Liver (tissue), 9 donors: ENCODE data around the gene KLHDC3. TPM values are rescaled to one million over a fixed set of nuclear protein-coding genes. Genes with fewer than 3 reads are reported as not detected.
"Not testable (repeated sequence)": the region's sequence is repeated elsewhere in the genome, so short reads cannot be mapped to it uniquely, and the experiment has no call there.

Experiments
- DNase-seq: peaks from one replicate; pipeline ENCODE4 v3.0.0-alpha.2; 2017; ENCODE audit warnings: low spot score
- H3K27ac ChIP-seq, 2 donors: one replicate each; pipeline ENCODE4 v1.7.0; 2013; ENCODE audit warnings: inconsistent platforms in 2 of 2, low read length in 2 of 2, control low read depth in 1 of 2, low read depth in 1 of 2, mild to moderate bottlenecking in 1 of 2
- H3K27me3 ChIP-seq, 4 donors: one replicate each; pipeline versions ENCODE4 v1.6.1 to v1.7.0; 2013; ENCODE audit warnings: low read length in 3 of 4, inconsistent platforms in 1 of 4, mild to moderate bottlenecking in 1 of 4, moderate library complexity in 1 of 4; ENCODE audit not compliant: control insufficient read depth in 4 of 4, insufficient read depth in 4 of 4
- H3K36me3 ChIP-seq, 4 donors: one replicate each; pipeline versions ENCODE4 v1.6.1 to v1.7.0; 2013; ENCODE audit warnings: low read length in 3 of 4, mild to moderate bottlenecking in 3 of 4, low read depth in 1 of 4, moderate library complexity in 1 of 4; ENCODE audit not compliant: control insufficient read depth in 4 of 4, insufficient read depth in 3 of 4
- H3K4me1 ChIP-seq, 4 donors: one replicate each; pipeline versions ENCODE4 v1.6.1 to v1.7.0; 2013; ENCODE audit warnings: low read length in 3 of 4, mild to moderate bottlenecking in 3 of 4, moderate library complexity in 1 of 4; ENCODE audit not compliant: control insufficient read depth in 4 of 4, insufficient read depth in 4 of 4
- H3K4me3 ChIP-seq, 3 donors: one replicate each; pipeline versions ENCODE4 v1.6.1 to v1.7.0; 2013; ENCODE audit warnings: low read length in 3 of 3, control low read depth in 1 of 3, low read depth in 1 of 3, mild to moderate bottlenecking in 1 of 3
- H3K9ac ChIP-seq, 2 donors: one replicate each; pipeline ENCODE4 v1.7.0; 2013; ENCODE audit warnings: low read length in 2 of 2, mild to moderate bottlenecking in 2 of 2, moderate library complexity in 2 of 2, control low read depth in 1 of 2, low read depth in 1 of 2
- H3K9me3 ChIP-seq, 4 donors: one replicate each; pipeline versions ENCODE4 v1.6.1 to v1.7.0; 2013; ENCODE audit warnings: low read length in 3 of 4; ENCODE audit not compliant: control insufficient read depth in 4 of 4
- EGR1 ChIP-seq, 2 donors: IDR thresholded peaks; 2 replicates each; pipeline ENCODE4 v1.6.1; 2016 to 2018; ENCODE audit warnings: antibody characterized with exemption in 2 of 2, low read depth in 2 of 2
- FOXA1 ChIP-seq: IDR thresholded peaks from 2 replicates; pipeline ENCODE4 v1.6.1; 2016; ENCODE audit warnings: antibody characterized with exemption
- GABPA ChIP-seq, 2 donors: IDR thresholded peaks in 1 of 2; conservative IDR thresholded peaks in 1 of 2; 2 replicates each; pipeline ENCODE4 v1.6.1; 2016; ENCODE audit warnings: antibody characterized with exemption in 2 of 2, mild to moderate bottlenecking in 1 of 2, moderate library complexity in 1 of 2
- HNF4A ChIP-seq, 2 donors: conservative IDR thresholded peaks; 2 replicates each; pipeline ENCODE4 v1.6.1; 2016; ENCODE audit warnings: antibody characterized with exemption in 2 of 2, mild to moderate bottlenecking in 2 of 2
- NR2F2 ChIP-seq: IDR thresholded peaks from 2 replicates; pipeline ENCODE4 v1.6.1; 2016; ENCODE audit warnings: antibody characterized with exemption
- RAD21 ChIP-seq, 2 donors: IDR thresholded peaks; 2 replicates each; pipeline ENCODE4 v1.6.1; 2016; ENCODE audit warnings: antibody characterized with exemption in 2 of 2, mild to moderate bottlenecking in 2 of 2
- RXRA ChIP-seq, 2 donors: IDR thresholded peaks; 2 replicates each; pipeline ENCODE4 v1.6.1; 2017 to 2018; ENCODE audit warnings: antibody characterized with exemption in 2 of 2, mild to moderate bottlenecking in 1 of 2
- SP1 ChIP-seq: IDR thresholded peaks from 2 replicates; pipeline ENCODE4 v1.6.1; 2018; ENCODE audit warnings: antibody characterized with exemption, mild to moderate bottlenecking
- TAF1 ChIP-seq: conservative IDR thresholded peaks from 2 replicates; pipeline ENCODE4 v1.6.1; 2016; ENCODE audit warnings: antibody characterized with exemption, mild to moderate bottlenecking
- WGBS: extraction: QIAGEN DNeasy Blood & Tissue Kit; methylation state at CpG from one replicate; pipeline ENCODE4 v1.1.7; 2013; 5-methylcytosine and 5-hydroxymethylcytosine counted together
- polyA plus RNA-seq, 2 donors: library from polyadenylated mRNA; stranded (reverse) in 1 of 2; unstranded in 1 of 2; fragments of 200-250 nt in 1 of 2; fragments of >200 nt in 1 of 2; fragmentation: Nextera tagmentation in 1 of 2; extraction: Ambion mirVana in 1 of 2; gene quantifications; one replicate each; pipeline versions ENCODE4 v1.2.1 to v1.2.3, GENCODE V29; 2013 to 2015
- total RNA-seq, 2 donors: library from RNA; depleted of rRNA; stranded (reverse); fragments of >200 nt; gene quantifications; one replicate each; pipeline ENCODE4 v1.2.3, GENCODE V29; 2014
- TF ChIP-seq, protein P1 (sequence below): IDR thresholded peaks from 2 replicates; pipeline ENCODE4 v1.6.1; 2016; ENCODE audit warnings: antibody characterized with exemption
- TF ChIP-seq, protein P2 (sequence below): IDR thresholded peaks from 2 replicates; pipeline ENCODE4 v1.6.1; 2016; ENCODE audit warnings: antibody characterized with exemption, mild to moderate bottlenecking
- TF ChIP-seq, protein P3 (sequence below): fragments of 150-350 bp; IDR thresholded peaks from 2 replicates; pipeline ENCODE4 v1.5.1; 2017; ENCODE audit warnings: improper control_type of control experiment, low read depth, low read length; ENCODE audit not compliant: missing input control
- TF ChIP-seq, protein P4 (sequence below): IDR thresholded peaks from 2 replicates; pipeline ENCODE4 v1.6.1; 2016; ENCODE audit warnings: antibody characterized with exemption
- donor health status: healthy.
- donor health status: healthy.
- donor health status: healthy.
- donor health status: healthy.
- donor health status: healthy.

The KLHDC3 gene
- total and polyA plus RNA-seq, 4 donors, result 30.9 to 66.5 (median 50.6) TPM

DNA sequence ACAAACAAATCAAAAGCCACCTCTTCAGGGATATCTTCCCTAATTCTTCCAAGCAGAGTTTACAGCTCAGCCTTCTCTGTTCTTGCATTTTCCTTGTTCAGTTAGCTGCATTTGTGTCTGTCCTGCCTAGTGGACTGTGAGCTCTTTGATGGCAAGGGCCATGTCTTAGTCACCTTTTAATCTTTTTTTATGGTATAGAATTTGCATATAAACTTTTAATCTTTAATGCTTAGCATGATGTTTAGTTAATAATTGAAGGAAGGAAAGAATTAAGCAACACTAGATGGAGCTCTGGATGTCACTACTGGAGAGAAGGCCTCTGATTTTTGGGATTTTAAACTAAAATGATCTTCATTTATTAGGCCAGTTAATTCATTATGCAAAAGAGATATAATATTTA, 17.5 kb upstream of the KLHDC3 start:
- Histone ChIP-seq H3K4me1 (no peaks in the 10 kb centered on the region), H3K27me3 (no peaks in the 10 kb centered on the region), H3K27ac (no peak overlapping the region), H3K4me3 (no peak overlapping the region), H3K36me3 (peaks cover under 1 to 3% (median 2%) of the 10 kb centered on the region in 4 donors), H3K9ac (no peak overlapping the region), H3K9me3 (no peaks in the 10 kb centered on the region)
- TF ChIP-seq RXRA (IDR thresholded peaks at IDR 0.05), result no peak
- TF ChIP-seq RAD21 (IDR thresholded peaks at IDR 0.05), result peak in 1 of 2 donors; percentile 32
- no peak for DNase-seq

DNA sequence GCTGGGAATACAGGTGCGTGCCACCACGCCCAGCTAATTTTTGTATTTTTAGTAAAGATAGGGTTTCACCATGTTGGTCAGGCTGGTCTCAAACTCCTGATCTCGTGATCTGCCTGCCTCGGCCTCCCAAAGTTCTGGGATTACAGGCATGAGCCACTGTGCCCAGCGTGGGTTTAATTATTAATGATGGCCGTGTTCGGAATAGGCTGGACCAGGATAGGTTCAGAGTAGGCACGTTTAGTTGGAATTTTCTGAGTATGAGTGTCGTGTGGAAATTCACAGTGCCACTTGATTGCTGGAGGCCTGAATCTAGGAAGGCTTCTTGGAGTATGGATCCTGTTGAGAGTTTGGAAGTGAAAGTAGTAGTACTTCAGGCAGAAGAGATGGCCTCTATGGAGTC, 15.8 kb upstream of the KLHDC3 start:
- not testable (repeated sequence) for H3K4me1 ChIP-seq, H3K36me3 ChIP-seq, H3K27ac ChIP-seq, H3K9ac ChIP-seq, H3K4me3 ChIP-seq, DNase-seq, H3K9me3 ChIP-seq, H3K27me3 ChIP-seq
- 66% methylated on average over 9 of the region's 9 CpGs for WGBS

DNA sequence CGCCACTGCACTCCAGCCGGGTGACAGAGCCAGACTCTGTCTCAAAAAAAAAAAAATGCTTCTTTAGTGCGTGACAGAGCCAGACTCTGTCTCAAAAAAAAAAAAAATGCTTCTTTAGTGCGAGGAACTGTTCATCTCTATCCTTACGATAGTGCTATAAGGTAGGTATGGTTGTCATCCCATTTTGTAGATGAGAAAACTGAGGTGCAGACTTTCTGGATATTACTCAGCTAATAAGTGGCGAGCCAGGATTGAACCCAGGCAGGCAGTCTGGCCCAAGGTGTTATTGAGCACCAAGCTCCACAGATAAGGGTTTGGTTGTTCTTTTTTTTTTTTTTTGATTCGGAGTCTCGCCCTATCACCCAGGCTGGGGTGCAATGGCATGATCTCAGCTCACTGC, 12.2 kb upstream of the KLHDC3 start:
- WGBS, result 95% methylated on average over 8 of the region's 8 CpGs
- DNase-seq, result no peak
- Histone ChIP-seq H3K27me3 (no peaks in the 10 kb centered on the region), H3K9ac (no peak overlapping the region), H3K4me3 (no peak overlapping the region), H3K4me1 (no peaks in the 10 kb centered on the region), H3K27ac (no peak overlapping the region), H3K9me3 (no peaks in the 10 kb centered on the region), H3K36me3 (peaks cover 0 to 3% (median 1%) of the 10 kb centered on the region in 4 donors)
- TF ChIP-seq, protein P1, sequence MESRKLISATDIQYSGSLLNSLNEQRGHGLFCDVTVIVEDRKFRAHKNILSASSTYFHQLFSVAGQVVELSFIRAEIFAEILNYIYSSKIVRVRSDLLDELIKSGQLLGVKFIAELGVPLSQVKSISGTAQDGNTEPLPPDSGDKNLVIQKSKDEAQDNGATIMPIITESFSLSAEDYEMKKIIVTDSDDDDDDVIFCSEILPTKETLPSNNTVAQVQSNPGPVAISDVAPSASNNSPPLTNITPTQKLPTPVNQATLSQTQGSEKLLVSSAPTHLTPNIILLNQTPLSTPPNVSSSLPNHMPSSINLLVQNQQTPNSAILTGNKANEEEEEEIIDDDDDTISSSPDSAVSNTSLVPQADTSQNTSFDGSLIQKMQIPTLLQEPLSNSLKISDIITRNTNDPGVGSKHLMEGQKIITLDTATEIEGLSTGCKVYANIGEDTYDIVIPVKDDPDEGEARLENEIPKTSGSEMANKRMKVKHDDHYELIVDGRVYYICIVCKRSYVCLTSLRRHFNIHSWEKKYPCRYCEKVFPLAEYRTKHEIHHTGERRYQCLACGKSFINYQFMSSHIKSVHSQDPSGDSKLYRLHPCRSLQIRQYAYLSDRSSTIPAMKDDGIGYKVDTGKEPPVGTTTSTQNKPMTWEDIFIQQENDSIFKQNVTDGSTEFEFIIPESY, result no peak
- TF ChIP-seq GABPA (IDR thresholded peaks at IDR 0.05 in 1 of 2, conservative IDR thresholded peaks at IDR 0.05 in 1 of 2) (no peak), RAD21 (IDR thresholded peaks at IDR 0.05) (no peak), EGR1 (IDR thresholded peaks at IDR 0.05; ENCODE audit: low read depth in 2 of 2) (no peak), NR2F2 (no peak), HNF4A (conservative IDR thresholded peaks at IDR 0.05) (no peak), TAF1 (no peak), SP1 (no peak), RXRA (IDR thresholded peaks at IDR 0.05) (no peak), FOXA1 (no peak)
- TF ChIP-seq, protein P2, sequence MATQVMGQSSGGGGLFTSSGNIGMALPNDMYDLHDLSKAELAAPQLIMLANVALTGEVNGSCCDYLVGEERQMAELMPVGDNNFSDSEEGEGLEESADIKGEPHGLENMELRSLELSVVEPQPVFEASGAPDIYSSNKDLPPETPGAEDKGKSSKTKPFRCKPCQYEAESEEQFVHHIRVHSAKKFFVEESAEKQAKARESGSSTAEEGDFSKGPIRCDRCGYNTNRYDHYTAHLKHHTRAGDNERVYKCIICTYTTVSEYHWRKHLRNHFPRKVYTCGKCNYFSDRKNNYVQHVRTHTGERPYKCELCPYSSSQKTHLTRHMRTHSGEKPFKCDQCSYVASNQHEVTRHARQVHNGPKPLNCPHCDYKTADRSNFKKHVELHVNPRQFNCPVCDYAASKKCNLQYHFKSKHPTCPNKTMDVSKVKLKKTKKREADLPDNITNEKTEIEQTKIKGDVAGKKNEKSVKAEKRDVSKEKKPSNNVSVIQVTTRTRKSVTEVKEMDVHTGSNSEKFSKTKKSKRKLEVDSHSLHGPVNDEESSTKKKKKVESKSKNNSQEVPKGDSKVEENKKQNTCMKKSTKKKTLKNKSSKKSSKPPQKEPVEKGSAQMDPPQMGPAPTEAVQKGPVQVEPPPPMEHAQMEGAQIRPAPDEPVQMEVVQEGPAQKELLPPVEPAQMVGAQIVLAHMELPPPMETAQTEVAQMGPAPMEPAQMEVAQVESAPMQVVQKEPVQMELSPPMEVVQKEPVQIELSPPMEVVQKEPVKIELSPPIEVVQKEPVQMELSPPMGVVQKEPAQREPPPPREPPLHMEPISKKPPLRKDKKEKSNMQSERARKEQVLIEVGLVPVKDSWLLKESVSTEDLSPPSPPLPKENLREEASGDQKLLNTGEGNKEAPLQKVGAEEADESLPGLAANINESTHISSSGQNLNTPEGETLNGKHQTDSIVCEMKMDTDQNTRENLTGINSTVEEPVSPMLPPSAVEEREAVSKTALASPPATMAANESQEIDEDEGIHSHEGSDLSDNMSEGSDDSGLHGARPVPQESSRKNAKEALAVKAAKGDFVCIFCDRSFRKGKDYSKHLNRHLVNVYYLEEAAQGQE, result no peak
- TF ChIP-seq, protein P3, sequence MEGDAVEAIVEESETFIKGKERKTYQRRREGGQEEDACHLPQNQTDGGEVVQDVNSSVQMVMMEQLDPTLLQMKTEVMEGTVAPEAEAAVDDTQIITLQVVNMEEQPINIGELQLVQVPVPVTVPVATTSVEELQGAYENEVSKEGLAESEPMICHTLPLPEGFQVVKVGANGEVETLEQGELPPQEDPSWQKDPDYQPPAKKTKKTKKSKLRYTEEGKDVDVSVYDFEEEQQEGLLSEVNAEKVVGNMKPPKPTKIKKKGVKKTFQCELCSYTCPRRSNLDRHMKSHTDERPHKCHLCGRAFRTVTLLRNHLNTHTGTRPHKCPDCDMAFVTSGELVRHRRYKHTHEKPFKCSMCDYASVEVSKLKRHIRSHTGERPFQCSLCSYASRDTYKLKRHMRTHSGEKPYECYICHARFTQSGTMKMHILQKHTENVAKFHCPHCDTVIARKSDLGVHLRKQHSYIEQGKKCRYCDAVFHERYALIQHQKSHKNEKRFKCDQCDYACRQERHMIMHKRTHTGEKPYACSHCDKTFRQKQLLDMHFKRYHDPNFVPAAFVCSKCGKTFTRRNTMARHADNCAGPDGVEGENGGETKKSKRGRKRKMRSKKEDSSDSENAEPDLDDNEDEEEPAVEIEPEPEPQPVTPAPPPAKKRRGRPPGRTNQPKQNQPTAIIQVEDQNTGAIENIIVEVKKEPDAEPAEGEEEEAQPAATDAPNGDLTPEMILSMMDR, result no peak
- TF ChIP-seq, protein P4, sequence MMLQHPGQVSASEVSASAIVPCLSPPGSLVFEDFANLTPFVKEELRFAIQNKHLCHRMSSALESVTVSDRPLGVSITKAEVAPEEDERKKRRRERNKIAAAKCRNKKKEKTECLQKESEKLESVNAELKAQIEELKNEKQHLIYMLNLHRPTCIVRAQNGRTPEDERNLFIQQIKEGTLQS, result no peak
